Middle frontal gyrus (tissue), 1 donor: ENCODE data around the gene OTUD6A.

Source experiments
- DNase-seq: peaks from one replicate; pipeline ENCODE4 v3.0.0-alpha.2; 2015; ENCODE audit warnings: low spot score; ENCODE audit errors: extremely low spot score

OTUD6A gene, protein sequence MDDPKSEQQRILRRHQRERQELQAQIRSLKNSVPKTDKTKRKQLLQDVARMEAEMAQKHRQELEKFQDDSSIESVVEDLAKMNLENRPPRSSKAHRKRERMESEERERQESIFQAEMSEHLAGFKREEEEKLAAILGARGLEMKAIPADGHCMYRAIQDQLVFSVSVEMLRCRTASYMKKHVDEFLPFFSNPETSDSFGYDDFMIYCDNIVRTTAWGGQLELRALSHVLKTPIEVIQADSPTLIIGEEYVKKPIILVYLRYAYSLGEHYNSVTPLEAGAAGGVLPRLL

DNA sequence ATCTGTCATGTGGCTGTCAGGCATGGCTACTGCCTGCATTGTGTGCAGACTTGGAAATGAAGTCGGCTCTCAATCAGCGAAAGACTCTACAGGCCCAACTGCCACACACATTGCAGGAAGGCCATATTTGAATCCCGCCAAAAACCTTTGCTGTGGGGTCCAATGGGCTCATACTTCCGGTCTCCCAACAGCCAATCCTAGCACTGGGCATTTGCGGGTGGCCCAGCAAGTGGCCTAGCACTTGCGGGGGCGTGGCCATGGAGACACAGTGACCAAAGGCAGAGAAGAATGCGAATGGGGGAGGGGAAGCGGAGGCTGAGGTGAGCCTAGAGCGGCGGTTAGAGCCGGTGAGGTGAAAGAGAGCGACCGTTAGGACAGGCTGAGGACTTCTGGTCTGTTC is at the start of gene OTUD6A:
OTUD6A (plus strand) TSS at position 382 of the 400 bp plus-strand sequence. CDS start 68 bp downstream, outside the sequence.
- DNase-seq, result no peak

DNA sequence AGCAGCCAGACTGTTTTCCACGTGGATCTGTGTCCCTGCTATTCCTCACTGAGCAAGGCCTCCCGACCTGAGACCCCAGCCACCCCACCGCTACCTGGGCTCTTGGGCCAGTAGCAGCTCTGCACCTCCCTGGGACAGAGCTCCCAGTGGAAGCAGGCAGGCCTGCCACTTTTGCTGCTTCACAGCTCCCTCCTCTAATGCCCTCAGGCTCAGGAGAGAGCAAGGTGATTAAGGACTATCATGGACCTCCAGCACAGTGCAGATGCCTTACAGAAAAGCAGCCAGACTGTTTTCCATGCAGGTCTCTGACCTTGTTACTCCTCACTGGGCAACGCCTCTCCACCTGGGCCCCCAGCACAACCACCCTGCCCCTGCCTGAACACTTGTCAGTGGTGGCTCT is 49.5 kb upstream of the OTUD6A start:
- no peak for DNase-seq

DNA sequence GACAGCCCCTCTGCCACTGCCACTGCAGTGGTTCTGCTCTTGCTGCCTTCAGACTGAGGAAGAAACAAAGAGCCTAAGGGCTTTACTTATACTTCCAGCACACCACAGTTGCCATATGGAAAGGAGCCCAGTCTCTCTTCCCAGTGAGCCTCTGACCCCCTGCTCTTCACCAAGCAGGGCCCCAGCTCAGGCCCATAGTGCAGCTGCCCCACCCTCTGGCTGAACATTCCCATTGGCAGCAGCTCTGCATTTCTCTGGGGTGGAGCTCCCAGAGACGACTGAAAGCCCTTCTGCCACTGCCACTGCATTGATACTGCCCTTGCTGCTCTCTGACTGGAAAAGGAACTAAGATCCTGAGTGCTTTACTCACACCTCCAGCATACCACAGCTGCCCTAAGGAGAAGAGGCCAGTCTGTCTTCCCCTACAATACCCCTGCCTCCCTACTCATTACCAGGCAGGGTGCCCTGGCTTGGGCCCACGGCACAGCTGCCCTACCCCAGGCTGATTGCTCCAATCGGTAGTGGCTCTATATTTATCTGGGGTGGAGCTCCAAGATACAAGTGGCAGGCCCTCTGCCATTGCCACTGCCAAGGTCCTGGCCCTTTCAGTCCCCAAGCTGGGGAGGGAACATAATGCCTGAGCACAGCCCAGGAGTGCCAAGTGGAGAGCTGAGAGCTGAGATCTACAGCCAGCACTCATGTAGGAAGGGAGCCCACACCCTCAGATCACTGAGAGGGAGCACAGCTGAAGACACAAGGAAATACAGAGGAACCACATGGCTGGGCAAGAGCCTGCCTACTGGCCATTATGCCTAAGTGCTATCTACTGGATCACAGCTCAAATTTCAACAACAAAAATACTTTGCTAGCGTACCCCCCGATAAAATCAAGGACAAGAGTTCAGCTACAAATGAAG is 48.5 kb upstream of the OTUD6A start:
- DNase-seq, result no peak

DNA sequence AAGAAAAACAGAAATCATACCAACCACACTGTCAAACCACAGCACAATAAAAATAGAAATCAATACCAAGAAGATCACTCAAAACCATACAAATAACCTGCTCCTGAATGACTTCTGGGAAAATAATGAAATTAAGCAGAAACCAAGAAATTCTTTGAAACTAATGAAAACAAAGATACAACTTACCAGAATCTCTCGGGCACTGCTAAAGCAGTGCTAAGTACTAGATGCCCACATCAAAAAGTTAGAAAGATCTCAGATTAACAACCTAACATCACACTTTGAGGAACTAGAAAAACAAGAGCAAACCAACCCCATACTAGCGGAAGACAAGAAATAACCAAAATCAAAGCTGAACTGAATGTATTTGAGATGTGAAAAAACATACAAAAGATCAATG is 45.7 kb upstream of the OTUD6A start:
- DNase-seq, result no peak

DNA sequence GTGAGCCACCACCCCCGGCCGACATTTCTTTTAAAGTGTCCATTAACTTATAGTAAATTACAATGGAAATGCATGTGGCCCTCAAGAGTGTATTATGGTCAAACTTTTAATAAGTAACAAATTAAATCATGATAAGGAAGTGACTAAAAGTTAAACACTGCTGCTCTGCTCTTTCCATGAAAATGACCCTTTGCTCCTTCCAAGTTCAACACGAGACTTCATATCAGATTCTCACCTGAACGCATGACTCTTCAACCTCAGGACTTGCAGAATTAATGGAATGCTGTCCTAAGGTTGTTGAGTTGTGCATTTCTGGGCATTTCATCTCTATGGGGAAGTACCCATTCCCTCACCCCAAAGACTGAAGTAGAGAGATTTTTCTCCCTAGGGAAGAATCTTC is 39.6 kb upstream of the OTUD6A start:
- no peak for DNase-seq

DNA sequence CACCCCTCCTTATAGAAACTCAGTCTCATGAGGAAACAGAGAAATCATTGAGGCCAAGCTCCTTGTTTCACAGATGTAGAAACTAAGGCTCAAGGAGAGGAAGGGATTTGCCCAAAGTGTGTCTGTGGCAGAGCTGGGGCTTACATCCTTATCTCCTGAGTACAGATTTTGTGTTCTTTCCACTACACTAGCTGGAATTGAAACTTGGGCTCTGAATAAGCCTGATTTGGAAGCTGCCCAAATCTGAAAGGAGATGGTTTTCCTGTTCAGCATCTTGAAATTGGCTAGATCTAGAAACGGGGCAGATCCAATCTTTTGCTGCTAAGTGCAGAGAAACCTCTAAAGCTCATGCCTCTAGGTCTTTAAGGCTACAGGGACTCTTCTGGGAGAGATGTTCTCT is 36.8 kb upstream of the OTUD6A start:
- no peak for DNase-seq

DNA sequence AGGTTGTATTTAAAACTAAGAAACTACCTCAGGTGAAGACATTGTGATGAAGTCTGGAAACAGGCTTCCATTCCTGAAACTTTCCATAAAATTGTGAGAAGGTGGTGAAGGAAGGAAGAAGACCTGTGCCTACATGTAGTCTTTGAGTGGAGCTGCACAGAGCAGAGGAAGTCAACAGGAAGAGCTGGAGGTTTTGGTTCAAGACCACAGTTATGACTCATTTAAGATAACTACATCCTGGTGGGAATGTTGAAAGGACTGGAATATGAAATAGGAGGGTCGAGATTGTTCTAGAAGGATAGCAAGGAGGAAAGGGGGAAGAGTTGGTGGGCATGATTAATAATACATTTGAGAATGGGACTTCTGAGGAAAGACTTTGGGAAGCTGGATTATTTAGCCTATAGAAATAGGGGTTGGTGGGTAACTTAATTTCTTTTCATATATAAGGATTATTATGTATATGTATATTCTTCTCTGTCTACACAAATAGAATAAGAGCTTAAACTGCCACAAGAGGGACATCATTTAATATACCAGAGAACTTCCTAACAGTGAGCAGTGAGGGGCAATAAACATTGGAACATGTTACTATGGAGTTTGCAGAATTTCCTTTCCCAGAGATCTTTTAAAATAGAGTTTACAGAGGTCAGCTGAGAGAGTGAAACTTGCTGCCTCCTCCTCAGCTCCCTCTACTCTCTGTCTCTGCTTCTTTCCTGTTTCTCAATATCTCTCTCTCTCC is 36.0 kb upstream of the OTUD6A start:
- no peak for DNase-seq

DNA sequence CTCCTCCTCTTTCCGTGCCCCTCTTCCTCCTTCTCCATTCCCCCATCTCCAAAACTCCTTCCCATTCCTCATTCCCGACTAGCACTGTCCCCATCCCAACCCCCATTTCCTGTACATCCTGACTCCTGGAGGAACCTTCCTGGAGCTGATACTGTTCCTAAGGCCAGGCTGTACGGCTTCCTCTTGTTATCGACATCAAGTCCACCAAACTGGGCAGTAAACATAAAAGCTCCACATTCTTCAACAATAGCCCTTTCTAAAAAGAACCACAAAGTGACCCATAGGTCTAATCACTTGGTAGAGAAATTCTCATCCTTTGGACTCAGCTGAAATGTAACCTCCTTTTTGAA is 35.4 kb upstream of the OTUD6A start:
- DNase-seq, result no peak

DNA sequence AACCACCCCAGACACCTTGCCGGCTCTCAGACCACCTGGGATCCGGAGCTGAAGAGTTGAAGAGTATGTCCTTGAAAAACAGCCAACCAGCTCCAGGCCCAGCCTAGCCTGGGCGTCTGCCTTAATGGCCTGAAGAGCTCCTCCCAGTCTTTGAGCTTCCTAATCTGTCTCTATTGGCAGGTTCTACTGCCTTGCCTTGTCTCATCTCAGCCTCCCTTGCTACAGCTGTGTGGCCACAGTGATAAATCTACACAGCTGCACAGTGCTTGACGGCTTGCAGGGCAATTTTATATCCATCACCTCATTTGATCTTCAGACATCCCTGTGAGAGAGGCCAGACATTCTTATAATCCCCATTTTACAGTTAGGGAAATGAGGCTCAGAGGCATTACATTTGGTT is 32.4 kb upstream of the OTUD6A start:
- no peak for DNase-seq

DNA sequence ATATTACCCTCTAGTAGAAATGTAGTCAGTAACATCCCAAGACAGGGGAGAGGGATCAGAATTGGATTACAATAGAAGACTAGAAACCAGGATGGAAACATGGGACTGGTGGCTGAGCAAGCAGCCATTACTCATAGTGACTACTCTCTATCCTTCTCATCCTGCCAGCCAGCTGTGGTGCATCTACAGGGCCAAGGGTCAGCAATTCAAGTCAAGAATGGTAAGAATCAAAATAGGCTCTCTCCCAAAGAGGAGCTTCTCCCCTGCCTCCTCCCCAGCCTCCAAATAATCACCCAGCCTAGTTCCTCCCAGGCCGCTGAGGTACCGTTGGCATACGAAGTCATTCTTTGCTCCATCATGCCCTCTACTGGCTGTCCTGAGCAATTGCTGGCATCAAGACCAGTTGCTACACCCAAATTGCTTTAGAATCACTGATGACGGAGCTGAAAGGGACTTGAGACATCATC is 31.9 kb upstream of the OTUD6A start:
- no peak for DNase-seq

DNA sequence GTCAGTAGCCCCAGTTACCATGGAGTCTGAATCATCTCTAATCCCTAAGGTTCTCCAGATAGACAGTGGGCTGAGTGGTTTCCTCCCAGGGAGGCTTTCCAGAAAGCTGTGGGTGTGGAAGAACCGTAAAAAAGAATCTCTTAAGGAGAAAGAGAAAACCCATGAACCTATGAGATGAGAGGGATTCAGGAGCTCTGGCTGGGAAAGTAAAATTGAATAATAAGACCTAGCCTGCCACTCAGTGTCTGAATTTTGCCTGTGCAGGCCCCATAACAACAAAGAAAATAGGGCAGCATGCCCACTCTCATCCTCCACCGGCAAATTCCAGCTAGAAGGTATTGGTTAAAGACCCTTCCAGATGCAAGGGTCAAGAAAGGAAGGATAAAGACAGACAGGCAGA is 29.5 kb upstream of the OTUD6A start:
- DNase-seq, result no peak

DNA sequence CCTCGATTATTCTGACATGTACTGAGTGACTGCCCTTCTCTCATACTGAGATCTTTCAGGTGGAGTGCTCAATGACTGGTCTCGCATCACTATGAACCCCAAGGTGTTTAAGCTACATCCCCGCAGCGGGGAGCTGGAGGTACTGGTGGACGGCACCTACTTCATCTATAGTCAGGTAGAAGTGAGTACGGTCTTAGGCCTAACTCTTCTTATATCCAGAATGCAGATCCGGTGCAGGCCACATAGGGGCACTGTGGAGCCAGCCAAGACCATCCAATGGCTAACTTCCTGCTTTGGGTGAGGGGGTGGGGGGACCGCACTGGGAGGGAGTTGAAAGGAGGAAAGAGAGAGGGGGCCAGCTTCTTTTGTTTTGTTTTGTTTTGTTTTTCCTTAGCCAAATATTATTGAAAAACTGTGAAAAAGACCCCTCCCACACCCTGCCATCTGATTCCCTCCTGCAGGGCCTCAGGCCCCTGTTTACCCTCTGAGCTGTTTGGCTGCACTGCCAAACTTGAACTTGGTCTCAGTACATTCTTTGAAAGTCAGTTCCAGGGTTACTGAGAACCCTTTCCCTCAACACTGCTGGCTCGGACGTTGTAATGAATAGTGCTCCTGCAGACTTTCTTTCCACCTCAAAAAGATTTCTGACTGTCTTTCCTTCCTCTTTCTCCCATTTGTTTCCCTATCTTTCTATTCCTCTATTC is 28.8 kb upstream of the OTUD6A start:
- DNase-seq, result no peak

DNA sequence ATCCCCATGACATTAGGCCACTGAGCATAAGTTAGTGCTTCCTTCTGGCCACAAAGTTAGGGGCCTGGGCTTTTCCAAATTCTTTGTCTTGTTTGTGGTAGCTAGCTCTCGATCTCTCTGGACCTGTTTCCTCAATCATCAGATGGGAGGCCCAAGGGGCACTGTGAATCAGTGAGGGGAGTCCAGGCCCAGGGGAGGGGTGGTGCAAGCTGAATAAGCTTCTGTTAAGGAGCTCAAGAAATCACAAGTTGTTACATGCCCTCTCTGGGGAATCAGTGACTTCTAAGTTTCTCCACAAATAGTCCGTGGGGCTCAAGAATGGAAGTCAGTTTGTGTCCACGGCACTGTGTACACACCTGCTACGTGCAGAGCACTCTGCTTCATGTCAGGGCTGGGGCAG is 27.6 kb upstream of the OTUD6A start:
- DNase-seq, result no peak

DNA sequence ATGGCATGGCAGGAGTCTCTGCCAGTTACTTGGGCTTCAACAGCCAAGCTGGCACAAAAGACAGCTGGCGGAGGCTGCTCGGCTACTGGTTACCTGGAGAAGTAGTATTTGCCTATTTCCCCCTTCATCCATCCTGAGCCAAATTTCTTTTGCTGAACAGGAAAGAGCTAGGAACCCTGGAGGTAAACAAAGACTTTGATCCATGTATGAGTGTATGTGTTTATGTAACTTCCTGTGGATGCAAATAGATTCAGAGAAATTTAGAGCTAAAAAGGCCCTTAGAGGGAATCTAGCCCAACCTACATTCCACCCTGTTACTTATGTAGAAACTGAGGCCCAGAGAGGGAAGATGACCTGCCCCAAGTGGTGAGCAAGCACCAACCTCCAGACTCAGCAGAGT is 23.7 kb upstream of the OTUD6A start:
- no peak for DNase-seq

DNA sequence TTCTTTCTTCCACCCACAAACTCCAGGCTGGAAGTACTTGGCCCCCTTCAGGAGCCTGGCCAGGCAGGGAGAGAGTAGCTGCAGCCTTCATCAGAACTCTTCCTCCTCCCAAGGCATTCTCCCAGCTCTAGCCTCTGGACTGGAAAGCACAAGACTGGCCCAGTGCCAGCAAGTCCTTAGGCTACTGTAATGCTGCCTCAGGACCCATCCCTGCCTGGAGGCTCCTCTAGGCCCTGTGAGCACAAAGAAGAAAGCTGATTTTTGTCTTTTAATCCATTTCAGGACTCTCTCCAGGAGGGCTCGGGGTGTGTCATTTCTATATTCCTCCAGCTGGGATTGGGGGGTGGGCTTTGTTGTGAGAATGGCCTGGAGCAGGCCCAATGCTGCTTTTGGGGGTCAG is 23.3 kb upstream of the OTUD6A start:
- no peak for DNase-seq

DNA sequence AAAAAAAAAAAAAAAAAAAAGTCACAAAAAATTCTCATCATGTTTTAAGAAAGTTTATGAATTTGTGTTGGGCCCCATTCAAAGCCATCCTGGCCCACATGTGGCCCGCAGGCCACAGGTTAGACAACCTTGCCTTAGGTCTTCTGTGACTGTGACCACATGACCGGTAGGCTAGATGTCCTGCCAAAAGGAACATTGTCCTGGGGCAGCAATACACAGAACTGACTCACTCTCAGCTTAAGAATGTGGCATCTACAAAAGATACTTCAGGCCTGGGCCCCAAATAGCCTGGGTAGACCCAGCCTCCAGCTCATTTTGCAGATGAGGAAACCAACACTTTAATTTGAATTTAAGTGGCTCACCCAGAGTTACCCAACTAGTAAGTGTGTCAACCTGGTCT is 22.5 kb upstream of the OTUD6A start:
- DNase-seq, result no peak

DNA sequence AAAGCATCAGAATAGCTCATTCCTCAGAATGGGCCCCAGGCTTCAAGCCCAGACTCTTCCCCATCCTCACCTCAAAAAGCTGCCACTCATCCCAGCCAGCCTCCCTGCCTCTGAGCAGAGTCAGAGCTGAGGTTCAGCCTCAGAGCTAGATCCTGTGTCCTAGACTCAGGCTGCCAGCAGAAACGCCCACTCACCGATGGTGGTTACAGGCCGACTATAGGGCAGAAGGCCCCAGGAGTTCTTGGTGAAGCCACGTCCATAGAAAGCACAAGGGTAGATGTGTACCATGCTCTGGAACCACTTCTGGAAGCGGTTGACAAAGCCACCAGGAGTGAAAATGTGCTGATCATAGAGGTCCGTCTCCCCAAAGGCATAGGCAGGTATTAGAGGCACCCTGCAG is 20.3 kb upstream of the OTUD6A start:
- DNase-seq, result no peak

DNA sequence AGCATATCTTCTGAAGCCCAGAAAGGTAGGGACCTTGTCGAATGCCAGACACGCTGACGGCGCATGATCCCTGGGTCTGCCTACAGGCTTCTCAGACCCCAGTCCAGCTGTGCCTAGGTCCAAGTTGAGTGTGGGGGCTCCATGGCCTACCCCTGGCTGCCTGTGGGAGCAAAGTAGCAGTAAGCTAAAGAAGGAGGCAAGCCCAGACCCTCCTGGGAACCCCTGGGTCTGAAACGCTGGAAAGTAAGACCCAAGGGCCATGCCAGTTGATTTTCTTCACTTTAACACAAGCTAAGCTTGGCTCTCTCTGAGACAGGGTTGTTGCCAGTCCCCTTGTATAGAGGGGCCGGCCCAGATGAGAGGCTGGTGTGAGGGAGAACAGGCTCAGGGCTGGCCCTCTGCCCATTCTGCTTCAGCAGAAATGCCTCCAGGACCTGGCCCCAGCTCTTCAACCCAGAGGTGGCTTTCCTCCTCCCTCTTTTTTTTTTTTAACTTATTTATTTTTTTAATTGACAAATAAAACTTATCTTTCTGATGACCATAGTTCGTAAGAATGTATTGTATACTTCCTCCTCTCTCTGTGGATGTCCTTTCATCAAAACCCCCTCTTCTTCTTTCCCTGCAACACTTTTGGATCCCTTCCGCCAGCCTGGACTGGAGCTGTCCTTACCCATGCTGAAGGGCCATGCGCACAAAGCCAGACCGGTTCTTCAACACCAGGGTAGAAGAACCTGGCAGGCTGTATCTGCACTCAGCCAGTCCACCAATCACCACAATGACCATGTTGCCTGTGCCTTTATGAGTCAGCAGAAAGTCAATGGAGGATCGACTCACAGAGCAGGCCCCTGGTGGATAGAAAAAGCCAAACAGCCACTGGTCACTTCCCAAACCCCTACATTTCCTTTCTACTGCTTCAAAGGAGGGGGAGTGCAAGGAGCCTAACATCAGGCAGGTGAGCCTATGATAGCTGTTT is 19.6 kb upstream of the OTUD6A start:
- DNase-seq, result no peak

DNA sequence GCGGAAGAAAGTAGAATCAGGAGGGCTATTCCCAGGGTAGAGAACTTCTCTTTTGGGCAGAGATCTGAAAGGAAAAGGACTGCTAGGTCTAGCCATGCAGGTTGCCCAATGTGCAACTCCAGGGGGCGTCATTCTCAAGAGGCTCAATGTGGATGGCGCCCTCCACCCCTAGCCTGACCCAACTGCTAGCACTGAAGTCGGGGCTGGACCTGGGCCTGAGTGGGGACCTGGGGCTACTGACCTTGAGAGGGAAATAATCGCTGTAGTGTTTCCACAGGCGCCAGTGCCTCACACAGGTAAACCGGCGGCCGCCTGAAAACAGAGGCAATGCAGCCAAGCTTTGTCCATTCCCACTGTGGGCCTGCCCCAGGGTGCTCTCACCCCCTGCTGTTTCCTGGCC is 18.6 kb upstream of the OTUD6A start:
- no peak for DNase-seq

DNA sequence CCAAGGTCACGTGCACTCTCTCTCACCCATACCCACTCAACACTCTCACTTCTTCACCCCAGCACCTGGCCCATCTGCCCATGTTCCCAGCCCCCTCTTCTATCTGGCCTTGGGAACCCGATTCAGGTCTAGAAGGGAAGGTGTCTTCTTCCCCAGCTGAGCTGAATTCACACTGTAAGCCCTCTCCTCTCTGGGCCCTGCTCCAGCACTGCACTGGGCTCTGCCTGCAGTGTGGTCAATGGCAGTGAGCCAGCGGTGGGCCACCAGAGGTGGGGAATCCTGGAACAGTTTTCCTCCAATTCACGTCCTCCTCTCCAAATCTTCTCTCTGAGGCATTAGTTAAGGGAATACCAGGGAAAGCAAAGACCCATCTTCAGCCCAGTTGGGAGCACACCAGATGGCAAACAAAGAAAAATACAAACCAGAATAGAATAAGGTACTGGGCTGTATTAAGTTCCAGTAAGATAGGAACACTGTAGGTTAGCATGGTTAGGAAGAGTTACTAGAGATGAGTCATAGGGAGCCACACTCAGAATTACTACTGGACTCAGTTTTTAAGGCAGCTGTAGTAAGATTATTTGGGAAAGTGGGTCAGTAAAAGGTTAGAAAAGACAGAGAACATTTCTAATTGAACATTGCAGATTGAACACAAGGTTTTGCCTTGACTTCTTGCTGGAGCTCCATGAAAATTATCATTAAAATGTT is 17.6 kb upstream of the OTUD6A start:
- DNase-seq, result no peak
